NCI-H2107 (cell line): ENCODE results near the gene APLP2.
"Not testable (repeated sequence)": the region's sequence is repeated elsewhere in the genome, so short reads cannot be mapped to it uniquely, and the experiment has no call there.

Experiments
- DNase-seq: peaks from one replicate; lab custom pipeline; 2025; lab: John Stamatoyannopoulos, UW

The APLP2 gene

GRCh38 chr11:130174642-130175041 is 104.9 kb downstream of the APLP2 start:
- DNase-seq = no peak

GRCh38 chr11:130175898-130176297 is 106.2 kb downstream of the APLP2 start:
- DNase-seq = no peak

- DNase-seq = no peak
Measured at GRCh38 chr11:130177782-130178181, 108.1 kb downstream of the APLP2 start.

- no peak for DNase-seq
Measured at GRCh38 chr11:130178441-130179339, 109.0 kb downstream of the APLP2 start.

- no peak for DNase-seq
Measured at GRCh38 chr11:130179396-130180306, 110.0 kb downstream of the APLP2 start.

GRCh38 chr11:130180491-130180890 is 110.8 kb downstream of the APLP2 start:
- no peak for DNase-seq

GRCh38 chr11:130180896-130181294 is 111.2 kb downstream of the APLP2 start:
- DNase-seq = no peak

GRCh38 chr11:130181295-130182272 is 111.9 kb downstream of the APLP2 start:
- peak; percentile 35 for DNase-seq

- no peak for DNase-seq
Measured at GRCh38 chr11:130183878-130184610, 114.3 kb downstream of the APLP2 start.

- DNase-seq = no peak
Measured at GRCh38 chr11:130187096-130187495, 117.4 kb downstream of the APLP2 start.

- no peak for DNase-seq
Measured at GRCh38 chr11:130188047-130188446, 118.4 kb downstream of the APLP2 start.

- DNase-seq = no peak
Measured at GRCh38 chr11:130188585-130189347, 119.1 kb downstream of the APLP2 start.

- DNase-seq = no peak
Measured at GRCh38 chr11:130189492-130190210, 120.0 kb downstream of the APLP2 start.

- peak; percentile 43 for DNase-seq
Measured at GRCh38 chr11:130190371-130190881, 120.7 kb downstream of the APLP2 start.

GRCh38 chr11:130191896-130192295 is 122.2 kb downstream of the APLP2 start:
- no peak for DNase-seq

GRCh38 chr11:130192845-130193267 is 123.2 kb downstream of the APLP2 start:
- no peak for DNase-seq

GRCh38 chr11:130193551-130193950 is 123.9 kb downstream of the APLP2 start:
- not testable (repeated sequence) for DNase-seq
